BLaER1 treated with 17β-estradiol and CSF1 and Interleukin-3, amounts not matched to agents 10 nM and 100 nM (cell line): ENCODE data around the gene PLXNB1.
A peak's percentile ranks its signal among the peaks of the same experiment; 100 is the strongest.

Experiments used
- H3K27ac ChIP-seq, 11 experiments: shearing (Covaris generic); formaldehyde crosslinking; 2 replicates each; pipeline ENCODE4 v1.8.1; 2022
- H3K27me3 ChIP-seq, 11 experiments: shearing (Covaris generic); formaldehyde crosslinking; 2 replicates each; pipeline ENCODE4 v1.8.1; 2022
- H3K36me3 ChIP-seq, 11 experiments: shearing (Covaris generic); formaldehyde crosslinking; 2 replicates each; pipeline ENCODE4 v1.8.1; 2022
- H3K4me1 ChIP-seq, 10 experiments: shearing (Covaris generic); formaldehyde crosslinking; 2 replicates each; pipeline ENCODE4 v1.8.1; 2022
- H3K4me2 ChIP-seq, 11 experiments: shearing (Covaris generic); formaldehyde crosslinking; 2 replicates each; pipeline ENCODE4 v1.8.1; 2022
- H3K4me3 ChIP-seq, 10 experiments: shearing (Covaris generic); formaldehyde crosslinking; 2 replicates each; pipeline ENCODE4 v1.8.1; 2022
- H3K9ac ChIP-seq, 11 experiments: shearing (Covaris generic); formaldehyde crosslinking; 2 replicates each; pipeline ENCODE4 v1.8.1; 2022
- H3K9me3 ChIP-seq, 11 experiments: shearing (Covaris generic); formaldehyde crosslinking; replicated peaks in 1 of 11; 2 replicates each; pipeline ENCODE4 v1.8.1; 2022
- H4K20me1 ChIP-seq, 11 experiments: shearing (Covaris generic); formaldehyde crosslinking; 2 replicates each; pipeline ENCODE4 v1.8.1; 2022
- Cebpa-rat ChIP-seq, 11 experiments: shearing (Covaris generic); IDR thresholded peaks; 2 replicates each; pipeline ENCODE4 v1.8.1; 2022

PLXNB1 gene

GRCh38 chr3:48459331-48459730, 29.4 kb upstream of the PLXNB1 start:
- TF ChIP-seq Cebpa-rat (IDR thresholded peaks at IDR 0.05), result no peak
- Histone ChIP-seq H3K9ac (no peak overlapping the region), H4K20me1 (peaks cover 0 to 12% (median 0%) of the 10 kb centered on the region in 11 experiments; a peak in 3 of 22 replicates), H3K4me2 (no peak overlapping the region), H3K4me3 (no peak overlapping the region), H3K27me3 (no peaks in the 10 kb centered on the region), H3K36me3 (peaks cover 72 to 99% (median 89%) of the 10 kb centered on the region in 11 experiments), H3K27ac (no peak overlapping the region), H3K4me1 (peaks cover 0 to 10% (median under 1%) of the 10 kb centered on the region in 10 experiments; a peak in 7 of 20 replicates), H3K9me3 (no peaks in the 10 kb centered on the region)

DNA sequence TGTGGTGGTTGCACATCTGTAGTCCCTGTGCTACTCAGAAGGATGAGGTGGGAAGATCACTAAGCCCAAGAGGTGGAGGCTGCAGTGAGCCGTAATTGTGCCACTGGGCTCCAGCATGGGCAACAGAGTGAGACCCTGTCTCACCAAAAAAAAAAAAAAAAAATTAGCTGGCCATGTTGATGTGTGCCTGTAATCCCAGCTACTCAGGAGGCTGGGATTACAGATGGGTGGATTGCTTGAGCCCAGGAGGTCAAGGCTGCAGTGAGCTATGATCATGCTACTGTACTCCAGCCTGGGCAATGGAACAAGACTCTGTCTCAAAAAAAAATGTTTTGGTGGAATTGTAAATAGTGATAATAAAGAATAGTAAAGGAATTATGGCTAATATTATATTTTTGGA, 26.6 kb upstream of the PLXNB1 start:
- Histone ChIP-seq H3K9ac (no peak overlapping the region; a peak in 1 of 22 replicates), H3K36me3 (peaks cover 96 to 100% (median 100%) of the 10 kb centered on the region in 11 experiments), H3K4me3 (no peak overlapping the region), H3K27me3 (no peaks in the 10 kb centered on the region), H3K4me2 (no peak overlapping the region), H3K4me1 (peaks cover 0 to 9% (median 0%) of the 10 kb centered on the region in 10 experiments; a peak in 5 of 20 replicates), H3K27ac (no peak overlapping the region), H4K20me1 (peaks cover 0 to 10% (median 0%) of the 10 kb centered on the region in 11 experiments; a peak in 2 of 22 replicates), H3K9me3 (no peaks in the 10 kb centered on the region)
- TF ChIP-seq Cebpa-rat (IDR thresholded peaks at IDR 0.05), result no peak

DNA sequence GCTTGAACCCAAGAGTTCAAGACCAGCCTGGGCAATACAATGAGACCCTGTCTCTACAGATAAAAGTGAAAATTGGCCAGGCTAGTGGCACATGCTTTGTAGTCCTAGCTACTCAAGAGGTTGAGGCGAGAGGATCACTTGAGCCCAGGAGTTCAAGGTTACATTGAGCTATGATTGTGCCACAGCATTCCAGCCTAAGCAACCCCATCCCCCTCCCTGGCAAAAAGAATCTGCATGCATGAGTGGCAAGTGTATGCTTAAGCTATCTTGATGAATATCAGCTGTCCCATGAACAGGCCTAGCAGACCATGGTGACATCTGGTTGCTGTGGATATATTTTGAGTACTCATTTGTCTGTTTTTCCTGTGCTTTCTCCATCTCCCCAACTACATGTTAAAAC, 21.4 kb upstream of the PLXNB1 start:
- no peak for TF ChIP-seq Cebpa-rat (IDR thresholded peaks at IDR 0.05)
- H4K20me1 ChIP-seq, result 0 out of 22 replicates have a peak, but pooled peaks cover 0 to 3% (median 0%) of the 10 kb centered on the region in 11 experiments
- no peak overlapping the region for H3K27ac ChIP-seq
- H3K4me1 ChIP-seq, result peaks cover 14 to 21% (median 17%) of the 10 kb centered on the region in 10 experiments
- H3K9me3 ChIP-seq, result no peaks in the 10 kb centered on the region
- H3K36me3 ChIP-seq, result peaks cover 53 to 82% (median 65%) of the 10 kb centered on the region in 11 experiments
- no peak overlapping the region for H3K4me2 ChIP-seq
- H3K4me3 ChIP-seq, result no peak overlapping the region
- H3K27me3 ChIP-seq, result no peaks in the 10 kb centered on the region
- H3K9ac ChIP-seq, result no peak overlapping the region

GRCh38 chr3:48446425-48447193, 16.7 kb upstream of the PLXNB1 start, which contains the start of gene ATRIP:
ATRIP (plus strand) TSS chr3:48446737; CDS start chr3:48446846, 109 bp downstream.
- Histone ChIP-seq H3K4me3 (peak within 1 kb of the TSS; percentile 62 to 100 (median 88)), H3K9ac (peak within 1 kb of the TSS; percentile 81 to 94 (median 89)), H3K4me1 (peaks cover 26 to 41% (median 33%) of the 10 kb centered on the region in 10 experiments), H3K27me3 (no peaks in the 10 kb centered on the region), H3K27ac (peak within 1 kb of the TSS; percentile 27 to 89 (median 81); a peak in 21 of 22 replicates), H3K9me3 (no peaks in the 10 kb centered on the region), H3K36me3 (peaks cover 36 to 70% (median 48%) of the 10 kb centered on the region in 11 experiments), H3K4me2 (peak within 1 kb of the TSS; percentile 84 to 99 (median 91)), H4K20me1 (peaks cover 5 to 32% (median 20%) of the 10 kb centered on the region in 11 experiments; a peak in 18 of 22 replicates)
- no peak for TF ChIP-seq Cebpa-rat (IDR thresholded peaks at IDR 0.05)

- peak overlapping the region; percentile 81 to 94 (median 89) for H3K9ac ChIP-seq
- no peaks in the 10 kb centered on the region for H3K27me3 ChIP-seq
- TF ChIP-seq Cebpa-rat (IDR thresholded peaks at IDR 0.05), result no peak
- H3K9me3 ChIP-seq, result no peaks in the 10 kb centered on the region
- H3K36me3 ChIP-seq, result peaks cover 34 to 70% (median 47%) of the 10 kb centered on the region in 11 experiments
- peak overlapping the region in 9 of 11 experiments; percentile 76 to 89 (median 83); a peak in 18 of 22 replicates for H3K27ac ChIP-seq
- peak overlapping the region; percentile 62 to 100 (median 88) for H3K4me3 ChIP-seq
- H3K4me1 ChIP-seq, result peaks cover 32 to 46% (median 38%) of the 10 kb centered on the region in 10 experiments
- peaks cover 10 to 38% (median 26%) of the 10 kb centered on the region in 11 experiments; a peak in 18 of 22 replicates for H4K20me1 ChIP-seq
- H3K4me2 ChIP-seq, result peak overlapping the region; percentile 83 to 99 (median 89)
These were observed 16.1 kb upstream of the PLXNB1 start for GRCh38 chr3:48446043-48446424.

GRCh38 chr3:48445277-48445882, 15.5 kb upstream of the PLXNB1 start:
- H3K9me3 ChIP-seq, result no peaks in the 10 kb centered on the region
- no peaks in the 10 kb centered on the region for H3K27me3 ChIP-seq
- H4K20me1 ChIP-seq, result peaks cover 10 to 44% (median 29%) of the 10 kb centered on the region in 11 experiments; a peak in 18 of 22 replicates
- peaks cover 33 to 49% (median 40%) of the 10 kb centered on the region in 10 experiments for H3K4me1 ChIP-seq
- peak overlapping the region; percentile 83 to 99 (median 89) for H3K4me2 ChIP-seq
- TF ChIP-seq Cebpa-rat (IDR thresholded peaks at IDR 0.05), result no peak
- H3K4me3 ChIP-seq, result peak overlapping the region; percentile 62 to 100 (median 88)
- H3K27ac ChIP-seq, result no peak overlapping the region
- peak overlapping the region in 10 of 11 experiments; percentile 81 to 94 (median 90); a peak in 13 of 22 replicates for H3K9ac ChIP-seq
- H3K36me3 ChIP-seq, result peaks cover 33 to 64% (median 40%) of the 10 kb centered on the region in 11 experiments

GRCh38 chr3:48441940-48442339, 12.1 kb upstream of the PLXNB1 start:
- Histone ChIP-seq H3K4me2 (peak overlapping the region; percentile 76 to 94 (median 87)), H3K9me3 (no peaks in the 10 kb centered on the region), H3K9ac (peak overlapping the region; percentile 85 to 93 (median 87); a peak in 21 of 22 replicates), H4K20me1 (peaks cover 10 to 45% (median 29%) of the 10 kb centered on the region in 11 experiments; a peak in 18 of 22 replicates), H3K4me1 (peaks cover 36 to 61% (median 47%) of the 10 kb centered on the region in 10 experiments), H3K27me3 (no peaks in the 10 kb centered on the region), H3K4me3 (peak overlapping the region; percentile 81 to 97 (median 92); a peak in 19 of 20 replicates), H3K36me3 (peaks cover 31 to 41% (median 36%) of the 10 kb centered on the region in 11 experiments), H3K27ac (0 out of 22 replicates have a peak overlapping the region, but pooled peaks of 1 of the 11 experiments have one; percentile 90)
- TF ChIP-seq Cebpa-rat (IDR thresholded peaks at IDR 0.05), result no peak

GRCh38 chr3:48440590-48440958, 10.7 kb upstream of the PLXNB1 start:
- peak overlapping the region; percentile 81 to 97 (median 92) for H3K4me3 ChIP-seq
- H4K20me1 ChIP-seq, result peaks cover 10 to 45% (median 29%) of the 10 kb centered on the region in 11 experiments; a peak in 19 of 22 replicates
- peaks cover 43 to 65% (median 50%) of the 10 kb centered on the region in 10 experiments for H3K4me1 ChIP-seq
- no peaks in the 10 kb centered on the region for H3K27me3 ChIP-seq
- peak overlapping the region; percentile 75 to 93 (median 88) for H3K27ac ChIP-seq
- no peaks in the 10 kb centered on the region for H3K9me3 ChIP-seq
- peak overlapping the region; percentile 76 to 94 (median 87) for H3K4me2 ChIP-seq
- H3K36me3 ChIP-seq, result peaks cover 31 to 41% (median 36%) of the 10 kb centered on the region in 11 experiments
- H3K9ac ChIP-seq, result peak overlapping the region; percentile 85 to 93 (median 87)
- no peak for TF ChIP-seq Cebpa-rat (IDR thresholded peaks at IDR 0.05)
